Glutamatergic neuron (in vitro differentiated cells): ENCODE results near the gene B3GNT7. TPM values are rescaled to one million over a fixed set of nuclear protein-coding genes. Genes with fewer than 3 reads are reported as not detected.

Experiments used
- DNase-seq: peaks from one replicate; pipeline ENCODE4 v3.0.0; 2022
- H3K27ac Mint-ChIP-seq: one replicate; pipeline ENCODE4 v1.8.0; 2020; ENCODE audit warnings: mild to moderate bottlenecking, mixed read lengths, inconsistent platforms; ENCODE audit not compliant: unreplicated experiment
- H3K27me3 Mint-ChIP-seq: one replicate; pipeline ENCODE4 v1.8.0; 2020; ENCODE audit warnings: mild to moderate bottlenecking, moderate library complexity, mixed read lengths, inconsistent platforms; ENCODE audit not compliant: unreplicated experiment
- H3K36me3 Mint-ChIP-seq: one replicate; pipeline ENCODE4 v1.8.0; 2020; ENCODE audit warnings: mild to moderate bottlenecking, mixed read lengths, inconsistent platforms; ENCODE audit not compliant: unreplicated experiment
- H3K4me1 Mint-ChIP-seq: one replicate; pipeline ENCODE4 v1.8.0; 2020; ENCODE audit warnings: mild to moderate bottlenecking, low read depth, mixed read lengths, inconsistent platforms; ENCODE audit not compliant: unreplicated experiment
- H3K4me3 Mint-ChIP-seq: one replicate; pipeline ENCODE4 v1.8.0; 2020; ENCODE audit warnings: mild to moderate bottlenecking, mixed read lengths, inconsistent platforms; ENCODE audit not compliant: unreplicated experiment
- H3K9me3 Mint-ChIP-seq: one replicate; pipeline ENCODE4 v1.8.0; 2020; ENCODE audit warnings: mild to moderate bottlenecking, moderate library complexity, mixed read lengths, inconsistent platforms; ENCODE audit not compliant: unreplicated experiment
- long read RNA-seq: library from polyadenylated mRNA; unstranded; transcript quantifications from one replicate; pipeline ENCODE4 v2.0.0, GENCODE V29; 2020; ENCODE audit not compliant: unreplicated experiment
- total RNA-seq: library from RNA; stranded (reverse); fragmentation: NEBNext Ultra II Directional; extraction: Animal tissue kit (Norgen Biotek cat#: 25700); gene quantifications from one replicate; pipeline ENCODE4 v1.2.1, GENCODE V29; 2021; ENCODE audit not compliant: unreplicated experiment
- TF ChIP-seq, protein P1 (sequence below): fragments of 200-600 bp; sonication (generic); IDR thresholded peaks from one replicate; pipeline ENCODE4 v1.5.0; 2021; ENCODE audit not compliant: partially characterized antibody, unreplicated experiment

Gene B3GNT7
- 0.27 TPM for total RNA-seq
- long read RNA-seq, partial matches to known transcripts, result 0 of 1 reads
- long read RNA-seq, other reads (novel, unspliced or antisense), result 1 of 1 reads

DNA sequence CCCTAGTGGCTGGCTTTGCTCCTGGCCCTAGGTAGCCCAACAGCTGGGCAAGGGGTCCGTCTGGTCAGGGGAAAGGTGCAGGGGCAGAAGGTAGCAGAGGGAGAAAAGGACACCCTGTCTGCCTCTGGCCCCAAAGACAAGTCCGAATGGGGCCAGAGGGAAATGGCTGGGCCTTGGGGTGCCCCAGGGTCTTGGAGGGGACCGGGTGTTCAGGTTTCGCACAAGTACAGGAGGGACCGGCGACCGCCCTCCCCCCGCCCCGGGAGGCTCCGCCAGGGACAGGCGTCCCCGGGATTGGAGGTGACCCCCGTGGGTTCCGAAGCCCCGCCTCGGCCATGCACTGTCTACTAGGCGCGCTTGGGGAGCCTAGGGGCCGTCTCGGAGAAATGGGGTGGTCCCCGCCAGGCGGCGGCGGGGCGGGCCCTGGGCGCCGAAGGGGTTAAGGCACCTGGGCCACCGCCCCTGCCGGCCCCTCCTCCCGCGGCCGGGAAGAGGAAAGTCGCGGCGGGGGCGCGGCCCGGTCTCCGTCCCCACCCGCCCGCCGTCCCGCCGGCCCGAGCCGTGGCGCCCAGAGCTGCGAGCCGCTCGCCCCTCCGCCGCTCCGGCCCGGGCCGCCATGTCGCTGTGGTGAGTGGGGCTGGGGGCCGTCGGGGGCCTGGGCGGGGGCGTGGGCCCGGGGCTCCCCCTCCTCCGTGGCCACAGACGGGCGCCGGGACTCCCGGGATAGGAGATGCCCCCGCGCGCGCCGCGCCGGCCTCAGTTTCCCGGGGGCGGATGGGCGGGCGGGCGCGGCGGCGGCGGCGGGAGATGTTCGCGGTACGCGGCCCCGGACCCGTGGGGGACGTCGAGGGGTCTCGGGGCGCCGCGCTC is at the start of gene B3GNT7:
Gene B3GNT7, plus strand, starts transcription at position 523 of the 870 bp plus-strand sequence. Its CDS starts 94 bp downstream, at position 617.
- no peak within 1 kb of the TSS for H3K27ac Mint-ChIP-seq
- H3K27me3 Mint-ChIP-seq, result peaks cover 16% of the 10 kb centered on the region
- H3K4me3 Mint-ChIP-seq, result peak within 1 kb of the TSS; percentile 67
- H3K36me3 Mint-ChIP-seq, result no peaks in the 10 kb centered on the region
- TF ChIP-seq, protein P1, sequence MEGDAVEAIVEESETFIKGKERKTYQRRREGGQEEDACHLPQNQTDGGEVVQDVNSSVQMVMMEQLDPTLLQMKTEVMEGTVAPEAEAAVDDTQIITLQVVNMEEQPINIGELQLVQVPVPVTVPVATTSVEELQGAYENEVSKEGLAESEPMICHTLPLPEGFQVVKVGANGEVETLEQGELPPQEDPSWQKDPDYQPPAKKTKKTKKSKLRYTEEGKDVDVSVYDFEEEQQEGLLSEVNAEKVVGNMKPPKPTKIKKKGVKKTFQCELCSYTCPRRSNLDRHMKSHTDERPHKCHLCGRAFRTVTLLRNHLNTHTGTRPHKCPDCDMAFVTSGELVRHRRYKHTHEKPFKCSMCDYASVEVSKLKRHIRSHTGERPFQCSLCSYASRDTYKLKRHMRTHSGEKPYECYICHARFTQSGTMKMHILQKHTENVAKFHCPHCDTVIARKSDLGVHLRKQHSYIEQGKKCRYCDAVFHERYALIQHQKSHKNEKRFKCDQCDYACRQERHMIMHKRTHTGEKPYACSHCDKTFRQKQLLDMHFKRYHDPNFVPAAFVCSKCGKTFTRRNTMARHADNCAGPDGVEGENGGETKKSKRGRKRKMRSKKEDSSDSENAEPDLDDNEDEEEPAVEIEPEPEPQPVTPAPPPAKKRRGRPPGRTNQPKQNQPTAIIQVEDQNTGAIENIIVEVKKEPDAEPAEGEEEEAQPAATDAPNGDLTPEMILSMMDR, result no peak
- no peaks in the 10 kb centered on the region for H3K4me1 Mint-ChIP-seq
- no peak for DNase-seq
- H3K9me3 Mint-ChIP-seq, result peaks cover 2% of the 10 kb centered on the region

DNA sequence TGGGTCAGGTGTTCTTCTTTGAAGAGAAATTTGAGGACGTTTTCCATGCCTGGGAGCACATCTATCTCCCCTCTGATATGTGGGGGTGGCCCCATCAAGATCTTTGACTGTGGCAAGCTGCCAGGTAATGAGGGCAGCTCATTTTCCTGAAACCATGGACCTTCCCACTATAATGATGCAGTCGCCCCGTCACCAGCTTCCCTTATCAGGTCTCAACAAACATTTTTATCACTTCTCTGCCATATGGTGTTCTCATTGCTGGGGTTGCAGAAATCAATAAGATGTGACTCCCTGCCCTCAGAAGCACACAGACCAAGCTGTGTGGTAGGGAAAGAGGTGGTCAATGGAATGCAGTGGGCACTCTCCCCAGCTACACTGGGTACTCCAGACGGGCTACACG is 48.4 kb upstream of the B3GNT7 start:
- Mint-ChIP-seq H3K27me3 (peaks cover 2% of the 10 kb centered on the region), H3K36me3 (no peaks in the 10 kb centered on the region), H3K4me3 (no peak overlapping the region), H3K4me1 (peaks cover 14% of the 10 kb centered on the region), H3K27ac (no peak overlapping the region), H3K9me3 (peaks cover 2% of the 10 kb centered on the region)
- no peak for DNase-seq
- TF ChIP-seq, protein P1, result no peak

DNA sequence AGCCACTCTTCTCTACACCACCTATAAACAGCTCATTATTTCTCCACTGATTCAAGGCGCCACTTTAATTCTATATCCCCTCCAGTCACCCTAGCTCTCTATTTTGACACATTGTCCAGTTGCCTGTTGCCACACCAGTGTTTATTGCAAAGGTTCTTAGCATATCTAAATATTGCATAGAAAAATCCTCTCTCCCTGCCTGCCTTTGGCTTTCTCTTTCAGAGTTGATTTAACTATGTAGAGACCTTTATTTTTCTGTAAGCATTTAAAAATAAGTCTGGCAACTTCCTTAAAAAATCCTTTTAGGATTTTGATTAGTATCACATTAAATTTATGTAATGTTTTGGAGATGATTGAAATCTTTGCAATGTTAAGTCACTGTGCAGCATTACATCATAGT is 47.9 kb upstream of the B3GNT7 start:
- Mint-ChIP-seq H3K4me1 (peaks cover 14% of the 10 kb centered on the region), H3K27ac (no peak overlapping the region), H3K4me3 (no peak overlapping the region), H3K9me3 (peaks cover 2% of the 10 kb centered on the region), H3K27me3 (peaks cover 2% of the 10 kb centered on the region), H3K36me3 (no peaks in the 10 kb centered on the region)
- DNase-seq, result no peak
- TF ChIP-seq, protein P1, result no peak

GRCh38 chr2:231348173-231348572 is 47.3 kb upstream of the B3GNT7 start:
- Mint-ChIP-seq H3K36me3 (no peaks in the 10 kb centered on the region), H3K4me1 (peaks cover 14% of the 10 kb centered on the region), H3K4me3 (no peak overlapping the region), H3K9me3 (peaks cover 2% of the 10 kb centered on the region), H3K27me3 (peaks cover 2% of the 10 kb centered on the region), H3K27ac (no peak overlapping the region)
- no peak for DNase-seq
- TF ChIP-seq, protein P1, result no peak
